SJSA1 (cell line): ENCODE measurements around the gene NCKAP5. TPM values are rescaled to one million over a fixed set of nuclear protein-coding genes. Genes with fewer than 3 reads are reported as not detected.

Source experiments
- DNase-seq, 2 experiments: peaks; one replicate each; pipeline ENCODE4 v3.0.0-alpha.2; 2015 to 2020; ENCODE audit warnings: low spot score in 2 of 2, low read depth in 1 of 2
- H3K27ac ChIP-seq: fragments of 250-450 bp; sonication (Bioruptor Pico); 2 replicates; pipeline ENCODE4 v1.5.1; 2020; ENCODE audit warnings: mild to moderate bottlenecking, moderate library complexity
- H3K27me3 ChIP-seq: fragments of 250-450 bp; sonication (Bioruptor Pico); replicated peaks from 2 replicates; pipeline ENCODE4 v1.5.1; 2020; ENCODE audit warnings: mild to moderate bottlenecking, moderate library complexity
- H3K36me3 ChIP-seq: fragments of 250-450 bp; sonication (Bioruptor Pico); 2 replicates; pipeline ENCODE4 v1.5.1; 2020; ENCODE audit warnings: mild to moderate bottlenecking
- H3K4me1 ChIP-seq: fragments of 250-450 bp; sonication (Bioruptor Pico); replicated peaks from 2 replicates; pipeline ENCODE4 v1.6.1; 2021; ENCODE audit warnings: mild to moderate bottlenecking
- H3K4me3 ChIP-seq: fragments of 250-450 bp; sonication (Bioruptor Pico); 2 replicates; pipeline ENCODE4 v1.5.1; 2020; ENCODE audit warnings: mild to moderate bottlenecking
- H3K9me3 ChIP-seq: fragments of 250-450 bp; sonication (Bioruptor Pico); replicated peaks from 2 replicates; pipeline ENCODE4 v1.5.1; 2020; ENCODE audit warnings: mild to moderate bottlenecking
- total RNA-seq: library from RNA; depleted of rRNA; stranded (reverse); fragments of >200 nt; shearing (Covaris generic); gene quantifications from 2 replicates; pipeline ENCODE4 v1.2.3, GENCODE V29; 2014

Gene NCKAP5
- total RNA-seq, 1 experiment from 2014 or later, result 2.5 TPM

DNA sequence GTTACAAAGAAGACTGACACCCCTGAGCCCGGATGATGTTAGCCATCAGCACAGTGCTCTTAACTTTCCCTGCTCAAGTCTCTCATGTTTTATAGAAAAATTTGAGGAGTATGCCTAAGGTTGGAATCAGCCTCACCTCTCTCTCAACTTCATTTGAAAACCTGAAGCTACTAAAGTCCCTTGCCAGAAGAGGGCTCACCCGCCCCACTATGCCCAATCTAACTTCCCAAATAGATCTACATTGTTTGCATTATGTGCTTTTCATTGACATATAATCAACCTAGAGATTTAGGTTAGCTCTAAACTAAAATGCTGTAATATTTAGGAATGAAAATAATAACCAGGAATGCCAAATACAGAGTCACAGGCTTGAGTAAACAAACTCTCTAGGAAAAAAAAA, 305.4 kb downstream of the NCKAP5 start:
- Histone ChIP-seq H3K4me3 (no peak overlapping the region), H3K27me3 (no peaks in the 10 kb centered on the region), H3K36me3 (no peaks in the 10 kb centered on the region), H3K4me1 (peaks cover 17% of the 10 kb centered on the region), H3K9me3 (no peaks in the 10 kb centered on the region), H3K27ac (no peak overlapping the region)
- DNase-seq, result no peak

- Histone ChIP-seq H3K36me3 (no peaks in the 10 kb centered on the region), H3K4me3 (no peak overlapping the region), H3K27me3 (no peaks in the 10 kb centered on the region), H3K9me3 (no peaks in the 10 kb centered on the region), H3K4me1 (peaks cover 8% of the 10 kb centered on the region; the same call in 1 of the 2 replicates), H3K27ac (no peak overlapping the region)
- no peak for DNase-seq
These were observed 312.9 kb downstream of the NCKAP5 start for GRCh38 chr2:133255360-133255759.

- Histone ChIP-seq H3K27me3 (no peaks in the 10 kb centered on the region), H3K27ac (no peak overlapping the region), H3K4me1 (peaks cover 8% of the 10 kb centered on the region; the same call in 1 of the 2 replicates), H3K4me3 (no peak overlapping the region), H3K36me3 (no peaks in the 10 kb centered on the region), H3K9me3 (no peaks in the 10 kb centered on the region)
- DNase-seq, result no peak
These were observed 314.5 kb downstream of the NCKAP5 start for GRCh38 chr2:133253793-133254192.

DNA sequence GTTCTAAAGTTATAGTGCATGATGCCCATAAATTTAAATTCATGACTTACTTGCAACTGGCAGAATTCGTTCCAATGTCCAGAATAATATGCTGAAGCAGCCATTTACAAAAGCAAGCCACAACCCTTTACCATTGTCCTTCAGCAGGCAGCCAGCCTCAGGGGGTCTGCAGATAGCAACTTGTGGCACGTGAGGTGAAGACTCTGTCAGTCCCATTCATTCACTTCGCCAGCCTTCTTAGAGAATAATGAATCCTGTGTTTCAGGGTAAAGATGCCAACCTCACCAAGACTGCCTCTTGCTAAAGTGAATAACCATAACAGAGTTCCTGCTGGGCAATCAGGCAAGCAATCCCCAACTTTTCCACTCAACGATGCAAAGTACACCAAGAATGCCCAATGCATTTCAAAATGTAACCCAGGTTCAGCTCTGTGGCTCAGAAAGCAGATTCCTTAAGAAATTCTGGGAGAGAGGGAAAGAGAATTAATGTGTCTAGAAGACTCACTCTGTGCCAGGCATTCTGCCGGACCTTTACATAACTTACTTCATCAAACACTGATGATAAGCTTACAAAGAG, 315.4 kb downstream of the NCKAP5 start:
- H3K27ac ChIP-seq, result no peak overlapping the region
- H3K4me1 ChIP-seq, result peaks cover 8% of the 10 kb centered on the region; the same call in 1 of the 2 replicates
- no peaks in the 10 kb centered on the region for H3K27me3 ChIP-seq
- H3K9me3 ChIP-seq, result no peaks in the 10 kb centered on the region
- no peak overlapping the region for H3K4me3 ChIP-seq
- no peaks in the 10 kb centered on the region for H3K36me3 ChIP-seq
- DNase-seq, result no peak

DNA sequence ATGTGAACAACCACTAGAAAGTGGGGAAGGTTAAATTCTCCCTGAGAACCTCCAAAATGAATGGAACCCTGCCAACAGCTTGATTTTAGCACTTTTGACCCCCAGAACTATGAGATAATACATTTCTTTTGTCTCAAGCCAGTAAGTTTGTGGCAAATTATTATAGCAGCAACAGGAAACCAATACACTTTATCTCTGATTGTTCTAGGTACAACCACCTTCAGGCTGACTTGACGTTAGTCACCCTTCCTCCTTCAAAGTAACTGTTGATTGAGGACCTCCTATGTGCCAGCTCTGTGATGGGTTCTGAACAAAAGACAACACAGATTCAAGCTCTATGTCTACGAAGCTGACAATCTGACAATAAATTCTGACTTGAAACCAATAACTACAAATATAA, 318.9 kb downstream of the NCKAP5 start:
- H3K27me3 ChIP-seq, result no peaks in the 10 kb centered on the region
- no peak for DNase-seq
- H3K9me3 ChIP-seq, result no peaks in the 10 kb centered on the region
- H3K4me1 ChIP-seq, result no peaks in the 10 kb centered on the region
- no peaks in the 10 kb centered on the region for H3K36me3 ChIP-seq
- no peak overlapping the region for H3K4me3 ChIP-seq
- H3K27ac ChIP-seq, result no peak overlapping the region

DNA sequence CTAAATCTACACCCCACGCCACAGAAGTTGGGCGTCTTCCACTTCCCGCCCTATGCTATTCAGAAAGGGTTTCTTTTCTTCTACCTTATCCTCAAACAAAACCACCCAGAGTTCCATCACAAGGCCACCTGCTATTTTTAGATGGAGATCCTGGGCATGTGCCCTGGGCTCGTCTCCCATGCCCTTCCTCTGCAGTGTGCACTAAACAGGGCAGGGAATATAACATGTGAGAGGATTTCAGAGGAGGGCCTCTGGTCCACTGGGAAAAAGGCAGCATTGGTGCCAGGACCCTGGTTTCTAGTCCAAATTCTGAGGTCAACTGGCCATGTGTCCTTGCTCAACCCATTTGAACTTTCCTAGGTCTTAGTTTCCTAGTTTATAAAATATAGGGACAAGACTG, 320.0 kb downstream of the NCKAP5 start:
- H3K36me3 ChIP-seq, result no peaks in the 10 kb centered on the region
- H3K27me3 ChIP-seq, result no peaks in the 10 kb centered on the region
- no peak overlapping the region for H3K27ac ChIP-seq
- H3K4me1 ChIP-seq, result no peaks in the 10 kb centered on the region
- H3K4me3 ChIP-seq, result no peak overlapping the region
- H3K9me3 ChIP-seq, result no peaks in the 10 kb centered on the region
- no peak for DNase-seq

DNA sequence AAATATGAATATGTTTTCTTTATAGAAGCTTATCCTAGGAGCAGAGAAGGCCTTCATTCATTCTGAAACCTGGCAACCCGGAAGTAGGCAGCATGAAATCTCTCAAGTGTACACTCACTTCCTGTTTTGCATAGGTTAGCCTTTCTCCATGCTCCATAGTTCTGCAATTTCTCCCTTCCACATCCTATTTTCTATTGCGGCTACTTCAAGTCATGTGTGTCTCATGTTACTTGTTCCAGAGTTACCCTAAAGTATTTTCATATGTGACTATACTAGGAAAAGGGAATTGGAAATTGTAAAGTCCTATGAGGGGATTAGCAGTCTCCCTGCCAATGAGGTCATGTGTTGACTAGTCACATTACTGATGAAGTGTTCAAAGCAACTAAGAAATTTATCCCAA, 320.6 kb downstream of the NCKAP5 start:
- H3K27ac ChIP-seq, result no peak overlapping the region

DNA sequence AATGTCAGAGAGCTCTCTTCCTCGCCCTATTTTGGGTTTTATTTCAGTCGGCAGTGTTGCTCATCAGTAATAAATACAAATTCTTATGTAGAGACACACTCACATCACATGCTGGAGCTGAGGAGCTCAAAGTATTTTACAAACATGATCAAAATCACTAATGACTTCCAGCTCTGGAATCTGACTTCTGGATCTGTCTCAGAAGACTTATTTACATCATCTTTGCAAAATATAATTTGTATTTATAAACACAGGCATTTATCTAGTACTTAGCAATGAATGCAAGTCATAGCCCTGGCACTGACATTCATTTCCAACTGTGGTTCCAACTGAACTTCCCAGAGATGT, 327.1 kb downstream of the NCKAP5 start:
- peaks cover 17% of the 10 kb centered on the region for H3K4me1 ChIP-seq
- peak overlapping the region; percentile 19 for H3K4me3 ChIP-seq
- H3K36me3 ChIP-seq, result no peaks in the 10 kb centered on the region
- peak overlapping the region; percentile 79 for H3K27ac ChIP-seq
- no peaks in the 10 kb centered on the region for H3K9me3 ChIP-seq
- peak in 1 of 2 experiments; percentile 79 for DNase-seq
- H3K27me3 ChIP-seq, result no peaks in the 10 kb centered on the region

More for the DNA sequence above, 320.6 kb downstream of the NCKAP5 start:
- Histone ChIP-seq H3K27me3 (no peaks in the 10 kb centered on the region), H3K4me1 (no peaks in the 10 kb centered on the region), H3K4me3 (no peak overlapping the region), H3K36me3 (no peaks in the 10 kb centered on the region), H3K9me3 (no peaks in the 10 kb centered on the region)
- DNase-seq, result no peak

GRCh38 chr2:133240491-133241223, 327.6 kb downstream of the NCKAP5 start:
- no peaks in the 10 kb centered on the region for H3K36me3 ChIP-seq
- H3K4me1 ChIP-seq, result peaks cover 17% of the 10 kb centered on the region
- H3K27me3 ChIP-seq, result no peaks in the 10 kb centered on the region
- DNase-seq, result peak; percentile 49 to 53
- peak overlapping the region; percentile 79 for H3K27ac ChIP-seq
- H3K4me3 ChIP-seq, result peak overlapping the region; percentile 19
- no peaks in the 10 kb centered on the region for H3K9me3 ChIP-seq

DNA sequence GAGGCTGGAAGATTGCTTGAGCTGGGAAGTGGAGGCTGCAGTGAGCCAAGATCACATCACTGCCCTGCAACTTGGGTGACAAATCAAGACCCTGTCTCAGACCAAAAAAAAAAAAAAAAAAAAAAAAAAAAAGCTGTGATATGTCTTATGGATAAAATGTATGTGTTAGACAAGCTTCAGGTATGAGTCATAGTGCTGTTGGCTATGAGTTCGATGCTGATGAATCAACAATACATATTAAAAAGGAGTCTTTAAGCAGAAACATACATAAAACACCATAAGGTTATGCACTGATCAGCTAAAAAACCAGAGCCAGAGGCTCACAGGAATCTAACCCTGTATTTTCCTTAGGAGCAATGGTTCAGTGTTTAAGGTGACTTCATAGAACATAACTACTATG, 332.3 kb downstream of the NCKAP5 start:
- H3K4me1 ChIP-seq, result peaks cover 12% of the 10 kb centered on the region
- no peak for DNase-seq
- H3K9me3 ChIP-seq, result no peaks in the 10 kb centered on the region
- H3K27me3 ChIP-seq, result no peaks in the 10 kb centered on the region
- H3K4me3 ChIP-seq, result no peak overlapping the region
- H3K36me3 ChIP-seq, result no peaks in the 10 kb centered on the region
- H3K27ac ChIP-seq, result no peak overlapping the region

DNA sequence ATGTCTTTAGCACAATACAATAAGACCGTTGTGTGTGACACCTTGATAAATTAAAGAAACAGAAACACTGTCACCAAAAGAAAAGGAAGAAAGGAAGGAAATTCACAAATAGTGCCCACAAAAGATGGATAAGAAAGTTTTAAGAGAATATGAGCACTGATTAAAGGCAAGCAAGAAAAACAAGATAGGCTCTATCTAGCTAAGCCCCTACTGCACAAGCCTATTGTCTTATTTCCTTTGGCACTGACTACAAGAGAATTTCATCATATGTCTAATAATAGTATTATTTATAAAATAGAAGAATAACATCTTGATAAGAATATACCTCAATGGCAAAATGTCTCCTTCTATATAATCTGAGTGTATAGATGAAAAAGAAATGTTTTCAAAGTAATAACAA, 335.7 kb downstream of the NCKAP5 start:
- Histone ChIP-seq H3K27ac (no peak overlapping the region), H3K27me3 (no peaks in the 10 kb centered on the region), H3K36me3 (no peaks in the 10 kb centered on the region), H3K4me3 (no peak overlapping the region), H3K9me3 (no peaks in the 10 kb centered on the region), H3K4me1 (no peaks in the 10 kb centered on the region)
- DNase-seq, result no peak

DNA sequence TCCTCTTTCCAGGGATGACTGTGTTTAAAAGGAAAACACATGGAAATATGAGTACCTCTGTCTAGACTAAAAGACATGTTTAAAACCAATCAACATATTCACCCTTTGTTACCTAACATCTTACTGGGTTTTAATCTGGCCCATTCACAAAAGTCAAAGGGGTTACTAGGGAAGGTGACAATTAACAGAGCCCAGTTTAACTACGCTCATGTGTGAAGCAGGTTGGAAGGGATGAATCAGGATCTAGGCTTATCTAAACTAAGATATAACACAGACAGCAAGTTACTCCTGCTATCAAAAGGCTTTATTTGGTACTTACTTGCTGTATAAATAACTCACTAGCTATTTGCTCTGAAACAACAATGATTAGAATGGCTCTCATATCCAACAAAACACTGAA, 337.0 kb downstream of the NCKAP5 start:
- Histone ChIP-seq H3K36me3 (no peaks in the 10 kb centered on the region), H3K4me1 (no peaks in the 10 kb centered on the region), H3K4me3 (no peak overlapping the region), H3K27ac (no peak overlapping the region), H3K27me3 (no peaks in the 10 kb centered on the region), H3K9me3 (no peaks in the 10 kb centered on the region)
- DNase-seq, result no peak

- no peak overlapping the region for H3K4me3 ChIP-seq
- DNase-seq, result no peak
- no peak overlapping the region for H3K27ac ChIP-seq
- H3K9me3 ChIP-seq, result no peaks in the 10 kb centered on the region
- H3K27me3 ChIP-seq, result no peaks in the 10 kb centered on the region
- H3K4me1 ChIP-seq, result no peaks in the 10 kb centered on the region
- no peaks in the 10 kb centered on the region for H3K36me3 ChIP-seq
These were observed 338.3 kb downstream of the NCKAP5 start for GRCh38 chr2:133229974-133230373.

DNA sequence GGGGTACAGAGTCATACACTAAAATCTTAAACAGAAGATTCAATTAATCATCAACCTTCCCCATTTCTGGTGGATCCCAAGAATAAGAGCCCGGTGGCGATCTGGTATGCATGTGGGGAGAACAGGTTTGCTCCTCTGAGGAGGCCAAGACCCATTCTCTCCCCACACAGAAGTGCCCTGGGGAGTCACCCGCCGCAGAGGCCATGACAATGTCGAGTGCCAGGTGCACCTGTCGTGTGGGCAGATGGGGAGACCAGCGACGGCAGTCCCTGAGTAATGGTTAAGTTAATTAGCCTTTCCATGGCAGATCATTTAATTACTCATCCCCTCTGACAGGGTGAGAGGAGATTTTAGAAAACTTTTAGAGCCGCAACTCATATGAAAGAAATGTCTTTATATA, 345.0 kb downstream of the NCKAP5 start:
- DNase-seq, result no peak
- Histone ChIP-seq H3K27ac (no peak overlapping the region), H3K4me1 (no peaks in the 10 kb centered on the region), H3K4me3 (no peak overlapping the region), H3K27me3 (no peaks in the 10 kb centered on the region), H3K9me3 (no peaks in the 10 kb centered on the region), H3K36me3 (no peaks in the 10 kb centered on the region)

GRCh38 chr2:133221398-133221797, 346.9 kb downstream of the NCKAP5 start:
- Histone ChIP-seq H3K4me3 (no peak overlapping the region), H3K27me3 (no peaks in the 10 kb centered on the region), H3K4me1 (no peaks in the 10 kb centered on the region), H3K36me3 (no peaks in the 10 kb centered on the region), H3K27ac (no peak overlapping the region), H3K9me3 (no peaks in the 10 kb centered on the region)
- no peak for DNase-seq
